HG02798 (cell line): ENCODE measurements around the gene PPP1R14B.
A peak's percentile ranks its signal among the peaks of the same experiment; 100 is the strongest.

Experiments used
- ATAC-seq: cut with Tn5 transposase; IDR thresholded peaks from one replicate; pipeline ENCODE4 v1.9.1; 2021; ENCODE audit warnings: mild to moderate bottlenecking; ENCODE audit not compliant: unreplicated experiment, poor library complexity

Gene PPP1R14B, protein sequence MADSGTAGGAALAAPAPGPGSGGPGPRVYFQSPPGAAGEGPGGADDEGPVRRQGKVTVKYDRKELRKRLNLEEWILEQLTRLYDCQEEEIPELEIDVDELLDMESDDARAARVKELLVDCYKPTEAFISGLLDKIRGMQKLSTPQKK

DNA sequence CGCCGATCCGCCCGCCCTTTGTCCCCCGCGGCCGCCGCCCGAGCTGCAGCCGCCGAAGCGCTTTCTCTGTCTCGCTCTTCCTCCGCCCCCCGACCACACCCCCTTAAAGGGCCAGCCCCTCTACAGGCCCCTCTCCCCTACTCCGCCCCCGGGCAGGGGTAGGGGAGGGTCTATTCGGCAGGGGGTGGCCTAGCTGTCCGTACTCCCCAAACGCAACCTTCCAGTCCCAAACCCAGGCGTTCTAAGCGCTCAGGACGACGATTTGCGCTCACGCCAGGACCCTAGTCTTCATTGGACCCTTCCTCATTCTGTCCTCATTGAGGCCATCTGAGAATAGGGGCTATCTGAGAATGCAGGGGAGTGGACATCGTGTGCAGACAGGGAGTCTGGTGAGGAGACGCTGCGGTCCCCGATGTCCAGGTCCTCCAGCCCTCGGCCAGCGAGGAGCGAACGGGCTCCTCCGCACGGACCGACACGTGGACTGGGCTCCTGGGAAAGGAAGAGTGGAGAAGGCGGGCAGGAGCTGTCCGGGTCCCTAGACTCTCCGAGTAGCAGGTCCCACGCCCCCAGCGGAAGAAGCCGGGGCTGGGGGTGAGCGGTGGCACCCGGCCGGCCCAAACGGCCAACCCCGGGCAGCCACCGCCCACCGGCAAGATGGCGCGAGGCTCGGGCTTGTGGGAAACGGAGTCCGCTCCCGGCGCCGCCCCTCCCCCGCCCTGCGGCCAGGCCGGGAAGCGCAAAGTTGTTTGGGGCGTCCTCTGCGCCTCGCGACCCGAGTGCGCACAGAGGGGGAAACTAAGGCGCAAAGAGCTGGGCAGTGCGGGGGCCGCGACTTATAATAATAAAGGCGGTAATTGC lies at the start of gene PPP1R14B:
PPP1R14B (minus strand) TSS at position 73 of the 858 bp plus-strand sequence. CDS start 270 bp downstream, outside the sequence.
- ATAC-seq, result peak; percentile 42

DNA sequence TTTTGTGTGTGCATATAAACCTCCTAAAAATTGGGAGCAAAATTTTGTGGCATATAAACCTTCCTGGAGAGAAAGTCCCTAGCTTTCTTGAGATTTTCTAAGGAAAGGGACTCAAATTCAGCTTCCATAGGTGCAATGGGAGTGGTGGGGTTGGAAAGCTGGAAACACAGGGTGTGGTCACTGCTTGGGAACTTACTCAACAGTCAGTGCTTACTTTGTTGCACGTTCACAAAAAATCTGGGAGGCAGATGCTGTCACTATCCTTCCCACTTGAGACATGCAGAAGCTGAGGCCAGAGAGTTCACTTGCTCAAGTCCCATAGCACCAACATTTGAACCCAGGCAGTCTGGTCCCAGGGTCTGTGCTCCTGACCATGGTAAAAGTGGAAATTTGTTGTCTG lies 49.5 kb upstream of the PPP1R14B start:
- ATAC-seq, result no peak

DNA sequence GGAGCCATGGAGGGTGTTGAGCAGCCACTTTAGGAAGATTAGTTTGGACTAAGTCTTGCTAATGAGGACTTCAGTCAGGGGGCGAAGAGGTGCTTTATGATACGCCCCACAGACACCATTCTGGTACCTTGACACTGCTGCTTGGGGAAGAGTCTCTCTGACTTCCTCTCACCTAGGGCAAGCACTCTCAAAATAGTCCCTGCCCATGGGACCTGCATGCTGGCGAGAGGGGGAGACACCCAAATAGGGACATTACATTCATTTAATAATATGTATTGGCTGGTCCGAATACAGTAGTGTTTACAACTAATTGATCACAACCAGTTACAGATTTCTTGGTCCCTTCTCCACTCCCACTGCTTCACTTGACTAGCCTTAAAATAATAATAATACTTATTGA lies 49.0 kb upstream of the PPP1R14B start:
- ATAC-seq, result no peak

DNA sequence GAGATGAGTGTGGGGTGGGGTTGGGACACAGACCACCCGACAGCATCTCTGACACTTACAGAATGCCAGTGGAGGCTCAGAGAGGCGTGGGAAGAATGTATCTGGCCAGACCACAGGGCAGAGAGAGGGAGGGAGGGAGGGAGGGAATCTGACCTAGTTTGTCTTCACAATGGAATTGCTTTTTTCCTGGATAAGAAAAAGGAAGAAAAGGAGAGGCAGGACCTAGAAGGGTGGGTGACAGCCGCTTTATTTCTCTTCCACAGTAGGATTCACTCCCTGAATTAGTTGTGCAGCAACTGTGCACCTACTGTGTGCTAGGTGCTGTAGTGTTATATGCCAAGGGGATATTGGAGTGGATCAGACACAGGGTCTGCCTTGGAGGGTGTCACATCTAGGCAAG lies 48.0 kb upstream of the PPP1R14B start:
- ATAC-seq, result no peak

DNA sequence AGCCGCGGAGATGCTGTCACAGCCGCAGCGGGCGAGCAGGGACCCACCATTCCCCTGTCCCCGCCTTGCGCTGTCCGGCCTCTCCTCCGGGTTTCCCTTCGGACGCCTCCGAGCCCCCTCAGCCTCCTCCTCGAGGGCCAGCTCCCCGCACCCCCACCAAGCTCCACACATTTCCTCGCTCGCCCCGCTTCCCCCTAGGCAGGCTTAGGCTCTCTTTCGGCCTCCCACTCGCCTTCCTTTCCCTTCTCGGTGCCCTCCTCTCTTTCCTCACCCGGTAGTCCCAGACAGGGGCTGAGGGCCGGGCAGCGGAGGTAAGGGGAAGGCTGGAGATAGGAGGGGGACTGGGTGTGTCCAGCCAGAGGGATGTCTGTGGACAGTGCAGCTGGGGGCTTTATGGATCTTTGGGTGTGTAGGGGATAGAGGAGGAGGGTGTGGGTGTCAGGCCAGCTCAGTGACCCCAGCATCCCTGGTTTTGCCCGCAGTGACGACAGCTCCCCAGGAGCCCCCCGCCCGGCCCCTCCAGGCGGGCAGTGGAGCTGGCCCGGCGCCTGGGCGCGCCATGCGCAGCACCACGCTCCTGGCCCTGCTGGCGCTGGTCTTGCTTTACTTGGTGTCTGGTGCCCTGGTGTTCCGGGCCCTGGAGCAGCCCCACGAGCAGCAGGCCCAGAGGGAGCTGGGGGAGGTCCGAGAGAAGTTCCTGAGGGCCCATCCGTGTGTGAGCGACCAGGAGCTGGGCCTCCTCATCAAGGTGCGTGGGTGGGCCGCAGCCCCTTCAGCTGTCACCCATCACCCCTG lies 45.9 kb upstream of the PPP1R14B start:
- ATAC-seq, result no peak

DNA sequence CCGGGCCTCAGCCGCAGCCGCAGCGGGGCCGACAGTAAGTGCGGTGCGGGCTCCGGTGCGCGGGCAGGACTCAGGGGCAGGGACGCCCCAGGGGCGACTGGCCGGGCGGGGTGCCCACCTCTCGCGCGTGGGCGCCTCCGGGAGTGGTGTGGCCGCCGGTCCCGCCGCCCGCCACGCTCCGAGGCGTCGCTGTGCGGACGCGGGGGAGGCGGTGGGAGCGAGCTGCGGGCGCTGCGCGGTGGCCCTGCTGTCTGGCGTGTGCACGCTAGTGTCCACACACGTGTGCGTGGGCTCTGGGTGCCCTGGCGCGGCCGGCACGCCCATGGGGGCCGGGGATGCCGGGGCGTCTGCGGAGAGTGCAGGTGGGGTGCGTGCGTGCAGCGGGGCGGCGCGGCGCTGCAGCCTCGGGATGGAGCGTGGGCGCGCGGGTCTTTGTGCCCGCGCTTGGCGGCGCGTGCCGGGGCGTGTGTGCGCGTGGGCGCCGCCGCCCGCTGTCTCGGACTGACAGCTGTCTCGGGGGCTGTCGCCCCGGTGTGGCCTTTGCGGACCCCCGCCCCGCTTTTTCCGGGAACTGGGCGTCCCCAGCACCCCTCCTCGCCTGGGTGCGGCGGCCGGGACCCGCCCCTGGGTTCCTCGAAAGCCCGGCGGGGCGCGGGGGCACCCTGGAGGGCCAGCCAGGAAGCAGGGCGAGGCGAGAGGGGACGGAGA lies 45.2 kb upstream of the PPP1R14B start:
- no peak for ATAC-seq

DNA sequence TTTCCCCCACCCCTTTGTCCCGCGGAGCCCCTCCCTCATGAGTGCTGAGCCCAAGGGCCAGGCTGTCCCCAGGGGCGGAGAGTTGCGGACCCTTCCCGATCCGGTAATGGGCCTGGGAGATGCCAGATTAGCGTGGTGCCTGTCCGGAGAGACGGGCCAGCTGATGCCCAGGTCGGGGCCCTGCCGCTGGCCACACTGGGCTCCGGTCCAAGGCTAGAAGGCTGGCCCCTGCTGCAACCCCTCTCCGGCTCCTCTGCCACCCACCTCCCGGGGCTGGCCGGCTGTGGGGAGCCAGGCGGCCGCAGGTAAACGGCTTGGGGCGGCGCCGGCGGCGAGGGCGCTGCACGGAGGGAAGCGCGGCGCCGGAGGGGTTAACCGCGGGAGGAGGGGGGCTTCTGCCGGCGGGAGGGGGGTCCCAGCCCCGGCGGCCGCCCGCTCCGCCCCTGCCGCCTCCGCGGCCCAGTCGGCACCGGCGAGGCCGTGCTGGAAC lies 44.6 kb upstream of the PPP1R14B start, which contains the start of gene KCNK4:
KCNK4 (plus strand) TSS at position 41 of the 490 bp plus-strand sequence. CDS start 1,717 bp downstream, outside the sequence.
- ATAC-seq, result no peak

DNA sequence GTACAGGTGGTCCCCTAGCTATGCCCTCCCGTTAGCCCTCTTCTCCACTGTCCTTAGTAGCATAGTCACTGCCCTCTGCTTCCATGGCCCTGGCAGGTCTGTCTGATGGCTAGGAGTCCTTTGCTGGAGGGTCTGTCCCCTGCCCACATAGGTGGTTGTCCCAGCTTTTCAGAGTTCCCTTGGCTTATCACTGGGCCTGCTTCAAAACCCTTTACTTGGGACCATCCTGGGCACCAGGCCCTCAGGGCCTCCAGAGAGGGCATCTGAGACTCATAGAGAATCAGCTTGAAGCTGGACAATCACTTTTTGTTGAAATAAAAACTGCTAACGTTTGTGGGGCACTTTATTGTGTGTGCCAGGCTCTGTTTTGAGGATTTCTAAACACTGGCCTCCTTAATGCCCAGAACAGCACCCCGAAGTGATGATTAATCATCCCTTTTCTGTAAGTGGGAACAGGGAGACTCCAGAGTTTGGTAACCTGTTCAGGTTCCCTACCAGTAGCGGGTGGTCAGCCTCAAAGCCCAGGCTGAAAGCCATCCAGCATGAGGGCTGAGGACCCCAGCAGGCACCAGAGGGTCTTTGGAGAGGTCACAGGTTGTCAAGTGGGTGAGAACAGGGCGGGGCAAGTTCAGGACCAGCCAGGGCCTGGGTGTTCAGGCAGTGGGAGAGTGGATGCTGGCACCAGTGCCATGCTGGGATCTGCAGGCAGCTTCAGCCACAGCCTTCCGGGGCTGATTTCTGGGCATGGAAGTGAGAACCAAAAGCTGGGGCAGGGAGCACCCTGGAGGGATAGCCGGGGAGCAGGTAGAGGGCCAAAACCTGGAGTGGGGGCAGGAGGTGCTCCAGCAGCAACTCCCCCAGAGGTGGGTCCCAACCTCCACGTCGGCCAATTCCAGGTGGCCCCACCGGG lies 43.9 kb upstream of the PPP1R14B start:
- no peak for ATAC-seq

DNA sequence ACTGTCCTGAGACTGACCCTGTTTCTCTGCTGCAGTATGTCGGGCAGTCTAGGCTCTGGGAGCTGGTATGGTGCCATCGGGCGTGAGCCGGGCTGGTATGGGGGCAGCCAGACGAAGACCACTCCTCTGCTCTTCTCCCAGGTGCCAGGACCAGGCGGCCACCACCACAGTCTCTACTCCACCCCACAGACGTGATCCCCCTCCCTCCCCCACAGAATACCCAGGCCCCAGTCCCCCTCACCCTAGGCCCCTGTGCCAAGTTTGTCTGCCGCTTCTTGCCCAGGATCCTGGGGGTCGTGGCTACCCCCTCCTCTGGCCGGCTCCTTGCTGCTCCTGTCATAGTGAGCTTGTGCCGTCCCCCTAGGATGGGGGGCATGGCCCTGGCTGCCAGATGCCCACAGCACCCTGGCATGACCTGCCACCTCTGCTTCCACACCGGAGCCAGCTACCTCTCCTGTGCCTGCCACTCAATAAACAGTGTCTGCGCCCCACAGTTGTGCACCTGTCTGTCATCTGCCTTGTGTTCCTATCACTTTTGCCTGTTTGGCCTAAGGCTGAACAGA lies 42.3 kb upstream of the PPP1R14B start:
- ATAC-seq, result no peak

DNA sequence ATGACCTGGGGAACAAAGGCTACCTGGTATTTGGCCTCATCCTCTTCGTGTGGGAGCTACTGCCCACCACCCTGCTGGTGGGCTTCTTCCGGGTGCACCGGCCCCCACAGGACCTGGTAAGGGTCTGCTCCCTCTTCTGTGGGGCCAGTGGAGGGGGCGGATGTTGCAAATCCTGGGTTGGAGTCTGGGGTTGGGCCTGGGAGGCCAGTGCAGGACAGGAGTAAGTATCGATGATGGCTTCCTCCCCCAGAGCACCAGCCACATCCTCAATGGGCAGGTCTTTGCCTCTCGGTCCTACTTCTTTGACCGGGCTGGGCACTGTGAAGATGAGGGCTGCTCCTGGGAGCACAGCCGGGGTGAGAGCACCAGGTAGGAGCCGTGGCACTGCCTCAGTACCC lies 41.6 kb upstream of the PPP1R14B start:
- no peak for ATAC-seq

DNA sequence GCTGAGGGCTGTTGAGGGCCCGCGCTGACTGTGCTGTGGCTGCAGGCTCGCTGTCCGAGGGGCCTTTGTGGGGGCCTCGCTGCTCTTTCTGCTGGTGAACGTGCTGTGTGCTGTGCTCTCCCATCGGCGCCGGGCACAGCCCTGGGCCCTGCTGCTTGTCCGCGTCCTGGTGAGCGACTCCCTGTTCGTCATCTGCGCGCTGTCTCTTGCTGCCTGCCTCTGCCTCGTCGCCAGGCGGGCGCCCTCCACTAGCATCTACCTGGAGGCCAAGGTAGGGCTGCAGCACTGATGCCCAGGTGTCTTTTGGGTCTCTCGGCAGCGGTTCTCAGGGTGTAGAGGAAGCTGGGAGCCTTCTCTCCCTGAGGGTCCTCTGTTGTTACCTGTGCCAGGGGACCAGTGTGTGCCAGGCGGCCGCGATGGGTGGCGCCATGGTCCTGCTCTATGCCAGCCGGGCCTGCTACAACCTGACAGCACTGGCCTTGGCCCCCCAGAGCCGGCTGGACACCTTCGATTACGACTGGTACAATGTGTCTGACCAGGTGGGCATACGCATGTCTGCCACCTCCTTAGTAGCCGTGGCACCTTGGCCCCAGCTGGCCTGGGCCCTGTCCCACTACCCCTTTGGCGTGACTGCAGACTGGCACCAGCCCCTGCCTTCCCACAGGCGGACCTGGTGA lies 41.1 kb upstream of the PPP1R14B start:
- ATAC-seq, result no peak

DNA sequence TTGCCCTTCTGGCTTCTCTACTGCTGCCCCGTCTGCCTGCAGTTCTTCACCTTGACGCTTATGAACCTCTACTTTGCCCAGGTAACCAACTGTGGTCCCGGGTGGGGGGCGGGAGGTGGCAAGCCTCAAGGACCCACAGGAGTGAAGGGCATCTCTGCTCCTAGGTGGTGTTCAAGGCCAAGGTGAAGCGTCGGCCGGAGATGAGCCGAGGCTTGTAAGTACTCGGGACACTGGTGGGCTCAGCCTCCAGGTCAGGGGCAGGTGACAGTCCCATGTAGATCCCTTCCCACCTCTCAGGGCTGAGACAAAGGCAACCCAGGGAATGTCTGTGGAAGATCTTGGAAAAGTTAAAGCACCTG lies 40.0 kb upstream of the PPP1R14B start:
- no peak for ATAC-seq

DNA sequence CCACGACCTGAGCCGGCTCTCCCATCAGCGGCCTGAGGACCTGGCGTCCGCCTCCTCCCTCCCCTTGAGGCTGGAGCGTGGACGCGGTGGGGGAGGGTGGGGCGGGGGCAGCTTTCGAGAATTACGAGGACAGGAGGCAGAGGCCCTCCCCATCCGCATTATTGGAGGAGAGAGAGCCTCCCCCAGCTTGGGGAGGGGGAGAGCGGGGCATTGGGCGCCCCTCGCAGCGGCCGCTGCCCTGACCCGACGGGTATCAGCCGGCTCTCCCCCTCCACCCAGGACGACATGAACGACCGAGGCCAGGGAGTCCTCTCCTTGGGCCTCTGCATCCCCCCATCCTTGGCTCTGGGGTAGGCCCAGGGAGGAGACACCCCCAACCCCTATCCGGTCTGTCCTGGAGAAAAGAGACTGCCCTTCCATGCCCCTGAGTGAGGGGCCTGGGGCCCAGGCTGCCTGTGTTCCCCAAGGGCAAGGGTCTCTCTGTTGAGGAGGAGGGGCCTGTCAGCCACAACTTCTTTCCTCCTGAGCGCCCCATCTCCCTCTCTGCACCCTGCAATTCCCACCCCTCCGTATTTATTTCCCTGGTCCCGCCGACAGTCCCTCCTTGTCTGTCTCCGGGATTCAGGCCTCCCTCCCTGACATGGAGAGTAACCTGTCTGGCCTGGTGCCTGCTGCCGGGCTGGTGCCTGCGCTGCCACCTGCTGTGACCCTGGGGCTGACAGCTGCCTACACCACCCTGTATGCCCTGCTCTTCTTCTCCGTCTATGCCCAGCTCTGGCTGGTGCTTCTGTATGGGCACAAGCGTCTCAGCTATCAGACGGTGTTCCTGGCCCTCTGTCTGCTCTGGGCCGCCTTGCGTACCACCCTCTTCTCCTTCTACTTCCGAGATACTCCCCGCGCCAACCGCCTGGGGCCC lies 39.4 kb upstream of the PPP1R14B start:
- ATAC-seq, result no peak

DNA sequence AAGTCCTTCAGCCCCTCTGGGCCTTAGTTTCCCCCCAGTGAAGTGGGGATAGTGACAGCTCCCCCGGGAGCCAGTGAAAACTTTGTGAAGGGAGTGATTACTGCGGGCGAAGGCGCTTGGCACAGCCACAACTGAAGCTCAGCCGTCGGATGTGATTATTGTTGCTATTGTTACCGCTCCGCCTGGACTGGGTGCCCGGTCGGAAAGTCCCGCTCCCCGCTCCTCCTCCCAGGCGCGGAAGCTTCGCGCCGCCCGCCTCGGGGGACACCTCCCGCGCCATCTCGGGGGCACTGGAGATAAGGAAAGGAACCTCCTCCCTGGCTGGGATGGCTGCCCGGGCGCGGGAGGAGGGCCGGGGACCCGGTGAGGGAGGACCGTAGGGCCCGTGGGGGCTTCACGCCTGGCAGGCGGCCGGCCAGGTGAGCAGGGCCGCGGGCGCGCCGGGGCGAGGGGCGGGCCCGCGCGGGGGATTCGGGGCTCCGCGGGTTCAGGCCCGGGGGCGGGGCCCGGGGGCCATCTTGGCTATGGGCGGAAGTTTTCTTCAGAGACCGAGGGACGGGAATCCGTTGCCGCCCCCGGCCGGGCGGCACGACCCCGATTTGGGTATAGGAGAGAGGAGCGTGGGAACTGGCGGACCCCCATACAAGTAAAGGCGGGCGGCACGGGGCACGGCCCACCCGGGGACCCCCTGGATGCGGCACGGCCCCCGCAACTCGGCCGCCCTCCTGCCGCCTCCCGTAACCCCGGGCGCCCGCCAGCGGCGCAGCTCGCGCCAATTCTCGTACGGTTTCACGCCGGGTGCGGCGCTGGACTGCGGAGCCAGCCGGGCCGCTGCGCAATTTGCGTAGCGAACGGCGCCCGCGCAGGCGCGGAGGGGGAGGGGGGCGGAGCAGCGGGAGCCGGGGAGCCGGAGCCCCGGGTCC lies 38.5 kb upstream of the PPP1R14B start, which contains the start of gene GPR137:
GPR137 (plus strand) TSS at position 887 of the 923 bp plus-strand sequence. CDS start 677 bp downstream, outside the sequence.
- ATAC-seq, result peak; percentile 71

DNA sequence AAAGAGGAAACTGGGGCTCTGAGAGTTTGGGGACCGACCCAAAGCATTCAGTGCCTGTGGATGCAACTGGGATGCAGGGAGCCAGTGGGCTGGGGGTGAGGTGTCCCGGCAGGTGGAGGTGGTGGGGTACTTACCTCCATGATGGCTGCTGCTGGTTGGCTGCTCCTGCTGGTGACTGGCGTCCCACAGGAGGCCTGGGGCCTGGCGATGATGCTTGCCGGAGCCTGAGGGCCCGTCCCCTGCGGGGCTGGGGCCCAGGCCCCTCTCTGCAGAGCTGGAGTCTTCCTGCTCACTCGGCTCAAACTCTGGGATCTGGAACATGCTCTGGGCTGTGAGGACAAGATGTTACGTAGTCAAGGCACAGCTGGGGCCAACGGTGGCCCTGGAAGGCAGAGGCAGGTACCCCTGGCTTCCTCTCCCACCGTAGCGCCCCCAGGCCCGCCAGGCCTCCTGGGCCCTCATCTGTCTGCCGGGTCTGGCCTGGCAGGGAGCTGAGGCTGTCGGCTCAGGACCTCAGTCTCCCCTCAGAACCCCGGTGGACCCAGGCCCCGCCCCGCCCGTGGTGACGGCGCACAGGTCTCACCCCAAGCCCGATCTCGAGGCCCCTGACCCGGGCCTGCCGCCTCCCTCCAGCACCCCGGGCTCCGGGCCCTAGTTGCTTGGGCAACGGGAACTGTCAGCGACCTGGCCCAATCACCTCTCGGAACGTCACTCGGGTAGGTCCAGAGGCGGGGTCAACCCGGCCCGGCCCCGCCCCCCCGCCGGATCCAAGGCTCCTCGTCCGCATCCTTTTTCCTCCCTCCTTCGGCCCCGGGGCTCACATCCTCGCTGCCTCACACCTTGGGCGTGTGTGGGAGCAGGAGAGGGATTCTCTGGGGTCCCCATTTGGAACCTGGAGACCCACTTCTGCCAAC lies 37.6 kb upstream of the PPP1R14B start, which contains the start of gene BAD:
BAD (minus strand) TSS at position 618 of the 914 bp plus-strand sequence; CDS start at position 321, 297 bp downstream.
- ATAC-seq, result peak; percentile 73
